GM23338 (cell line): ENCODE measurements around the gene MTHFD1L. TPM values are rescaled to one million over a fixed set of nuclear protein-coding genes. Genes with fewer than 3 reads are reported as not detected.

ENCODE experiments used
- ATAC-seq: fragments of 200-7000 bp; cut with Tn5 transposase; 3 replicates; pipeline ENCODE4 v1.9.1; 2020
- DNase-seq: peaks from one replicate; pipeline ENCODE4 v3.0.0-alpha.2; 2015; ENCODE audit warnings: low spot score
- H2AFZ ChIP-seq: fragments of 200-600 bp; sonication (generic); 2 replicates; pipeline ENCODE4 v1.8.0; 2016; ENCODE audit warnings: antibody characterized with exemption, mild to moderate bottlenecking, moderate library complexity
- H3F3A ChIP-seq: fragments of 200-600 bp; sonication (generic); replicated peaks from 2 replicates; pipeline ENCODE4 v1.8.0; 2017; ENCODE audit warnings: antibody characterized with exemption, mixed run types, low read depth
- H3K27ac ChIP-seq: fragments of 200-600 bp; sonication (generic); 2 replicates; pipeline ENCODE4 v1.6.1; 2016; ENCODE audit warnings: low read depth
- H3K27me3 ChIP-seq: fragments of 200-600 bp; sonication (generic); 2 replicates; pipeline ENCODE4 v1.8.0; 2016; ENCODE audit warnings: mild to moderate bottlenecking, mixed run types, moderate library complexity; ENCODE audit not compliant: insufficient read depth
- H3K36me3 ChIP-seq: fragments of 200-600 bp; sonication (generic); 2 replicates; pipeline ENCODE4 v1.8.0; 2016; ENCODE audit warnings: mild to moderate bottlenecking; ENCODE audit not compliant: insufficient read depth
- H3K4me1 ChIP-seq: fragments of 200-600 bp; sonication (generic); 2 replicates; pipeline ENCODE4 v1.8.0; 2016; ENCODE audit warnings: mild to moderate bottlenecking, moderate library complexity; ENCODE audit not compliant: insufficient read depth
- H3K4me2 ChIP-seq: fragments of 200-600 bp; sonication (generic); 2 replicates; pipeline ENCODE4 v1.7.1; 2017; ENCODE audit warnings: mixed run types
- H3K4me3 ChIP-seq: fragments of 200-600 bp; sonication (generic); 2 replicates; pipeline ENCODE4 v1.6.1; 2016; ENCODE audit warnings: mixed run types
- H3K79me2 ChIP-seq: fragments of 200-600 bp; sonication (generic); replicated peaks from 2 replicates; pipeline ENCODE4 v1.8.0; 2017; ENCODE audit warnings: mild to moderate bottlenecking; ENCODE audit not compliant: insufficient read depth
- H3K9me2 ChIP-seq: fragments of 200-600 bp; sonication (generic); 2 replicates; pipeline ENCODE4 v1.8.0; 2017; ENCODE audit not compliant: insufficient read depth
- H4K20me1 ChIP-seq: fragments of 200-600 bp; sonication (generic); replicated peaks from 2 replicates; pipeline ENCODE4 v1.8.0; 2017; ENCODE audit warnings: mild to moderate bottlenecking; ENCODE audit not compliant: insufficient read depth
- H3K27ac Mint-ChIP-seq: 2 replicates; pipeline ENCODE4 v1.8.0; 2020; ENCODE audit warnings: inconsistent platforms, mild to moderate bottlenecking, moderate library complexity, mixed read lengths
- H3K27me3 Mint-ChIP-seq: 3 replicates; pipeline ENCODE4 v1.8.0; 2022; ENCODE audit warnings: low read depth, mild to moderate bottlenecking, moderate library complexity, mixed read lengths, inconsistent platforms; ENCODE audit not compliant: insufficient read depth, poor library complexity
- H3K36me3 Mint-ChIP-seq: 3 replicates; pipeline ENCODE4 v1.8.0; 2021; ENCODE audit warnings: low read depth, mild to moderate bottlenecking, inconsistent platforms, moderate library complexity, mixed read lengths
- H3K4me1 Mint-ChIP-seq: 3 replicates; pipeline ENCODE4 v1.8.0; 2020; ENCODE audit warnings: mild to moderate bottlenecking, inconsistent platforms, mixed read lengths
- H3K4me3 Mint-ChIP-seq: 3 replicates; pipeline ENCODE4 v1.8.0; 2021; ENCODE audit warnings: moderate library complexity, mild to moderate bottlenecking, inconsistent platforms, mixed read lengths
- H3K9me3 Mint-ChIP-seq: 3 replicates; pipeline ENCODE4 v1.8.0; 2020; ENCODE audit warnings: moderate library complexity, mild to moderate bottlenecking, inconsistent platforms, mixed read lengths
- CREB1 ChIP-seq: fragments of 250-450 bp; sonication (Bioruptor Pico); IDR thresholded peaks from 2 replicates; pipeline ENCODE4 v1.5.0; 2020; ENCODE audit warnings: low read depth, mild to moderate bottlenecking, moderate library complexity
- CTCF ChIP-seq, 2 experiments: fragments of 200-600 bp in 1 of 2; sonication (generic) in 1 of 2; conservative IDR thresholded peaks; 2 replicates each; pipeline versions ENCODE4 v1.5.1 to v1.6.1; 2016 to 2017; ENCODE audit warnings: antibody characterized with exemption in 2 of 2, low read depth in 2 of 2, mild to moderate bottlenecking in 2 of 2, moderate library complexity in 1 of 2
- EZH2 ChIP-seq: fragments of 200-600 bp; sonication (generic); IDR thresholded peaks from one replicate; pipeline ENCODE4 v1.8.0; 2017; ENCODE audit warnings: antibody characterized with exemption, mild to moderate bottlenecking, low read depth; ENCODE audit not compliant: unreplicated experiment
- JUNB ChIP-seq: IDR thresholded peaks from one replicate; pipeline ENCODE4 v1.6.1; 2016; ENCODE audit warnings: antibody characterized with exemption; ENCODE audit not compliant: unreplicated experiment
- ZNF114 ChIP-seq: fragments of 250-450 bp; sonication (Bioruptor Pico); IDR thresholded peaks from 2 replicates; pipeline ENCODE4 v1.5.0; 2020; ENCODE audit warnings: mild to moderate bottlenecking, moderate library complexity
- ZNF331 ChIP-seq: fragments of 250-450 bp; sonication (Bioruptor Pico); IDR thresholded peaks from 2 replicates; pipeline ENCODE4 v1.5.0; 2020; ENCODE audit warnings: low read depth, mild to moderate bottlenecking, moderate library complexity
- polyA plus RNA-seq: library from polyadenylated mRNA; unstranded; fragments of >200 nt; fragmentation: Nextera tagmentation; extraction: Ambion mirVana; gene quantifications from 2 replicates; pipeline ENCODE4 v1.2.1, GENCODE V29; 2016
- total RNA-seq: library from RNA; depleted of rRNA; stranded (reverse); fragments of >200 nt; shearing (Covaris generic); gene quantifications from 2 replicates; pipeline ENCODE4 v1.2.3, GENCODE V29; 2014

MTHFD1L gene
- total and polyA plus RNA-seq, 2 experiments from 2014 or later, result 53.2 to 66.8 TPM

- H3K4me2 ChIP-seq, result no peak overlapping the region
- H3K79me2 ChIP-seq, result no peaks in the 10 kb centered on the region
- Mint-ChIP-seq H3K4me1 (peaks cover 38% of the 10 kb centered on the region), H3K36me3 (peaks cover 49% of the 10 kb centered on the region), H3K27ac (no peak overlapping the region; the same call in 1 of the 2 replicates), H3K4me3 (no peak overlapping the region), H3K27me3 (peaks cover 12% of the 10 kb centered on the region), H3K9me3 (no peaks in the 10 kb centered on the region; the same call in 1 of the 3 replicates)
- 0 out of 2 replicates have a peak, but pooled peaks cover 6% of the 10 kb centered on the region for H3F3A ChIP-seq
- DNase-seq (no peak), ATAC-seq (no peak)
- no peaks in the 10 kb centered on the region for H3K9me2 ChIP-seq
- no peak overlapping the region for H3K4me3 ChIP-seq
- no peak overlapping the region for H2AFZ ChIP-seq
- no peaks in the 10 kb centered on the region for H3K27me3 ChIP-seq
- no peaks in the 10 kb centered on the region for H4K20me1 ChIP-seq
- no peak overlapping the region for H3K27ac ChIP-seq
- H3K4me1 ChIP-seq, result peaks cover 22% of the 10 kb centered on the region
- TF ChIP-seq CTCF (conservative IDR thresholded peaks at IDR 0.05; ENCODE audit: low read depth in 2 of 2), result no peak
- H3K36me3 ChIP-seq, result 0 out of 2 replicates have a peak, but pooled peaks cover 4% of the 10 kb centered on the region
Measured at GRCh38 chr6:151091571-151091970, 226.1 kb downstream of the MTHFD1L start.

GRCh38 chr6:151092591-151092990 lies 227.1 kb downstream of the MTHFD1L start:
- Histone ChIP-seq H3F3A (0 out of 2 replicates have a peak, but pooled peaks cover 6% of the 10 kb centered on the region), H3K4me1 (peaks cover 18% of the 10 kb centered on the region), H3K79me2 (no peaks in the 10 kb centered on the region), H3K36me3 (peaks cover 4% of the 10 kb centered on the region; the same call in 1 of the 2 replicates), H2AFZ (no peak overlapping the region), H3K4me3 (no peak overlapping the region), H4K20me1 (no peaks in the 10 kb centered on the region), H3K27me3 (no peaks in the 10 kb centered on the region), H3K4me2 (no peak overlapping the region), H3K27ac (no peak overlapping the region), H3K9me2 (no peaks in the 10 kb centered on the region)
- ATAC-seq, result no peak
- Mint-ChIP-seq H3K4me3 (no peak overlapping the region), H3K4me1 (peaks cover 37% of the 10 kb centered on the region), H3K36me3 (peaks cover 58% of the 10 kb centered on the region), H3K9me3 (no peaks in the 10 kb centered on the region; the same call in 1 of the 3 replicates), H3K27ac (no peak overlapping the region), H3K27me3 (peaks cover 13% of the 10 kb centered on the region)
- DNase-seq, result no peak
- TF ChIP-seq ZNF331 (CRISPR knock-in tag) (no peak), CTCF (conservative IDR thresholded peaks at IDR 0.05; ENCODE audit: low read depth in 2 of 2) (no peak), EZH2 (no peak), CREB1 (no peak), JUNB (no peak), ZNF114 (CRISPR knock-in tag) (no peak)
